Activated CD4-positive, alpha-beta T cell treated with anti-CD3 and anti-CD28 coated beads for 1 hour (primary cell): ENCODE data around the gene DAZAP2.
"Not testable (repeated sequence)": the region's sequence is repeated elsewhere in the genome, so short reads cannot be mapped to it uniquely, and the experiment has no call there.

Experiments
- DNase-seq: peaks from one replicate; pipeline ENCODE4 v3.0.0-alpha.2; 2020

Gene DAZAP2

DNA sequence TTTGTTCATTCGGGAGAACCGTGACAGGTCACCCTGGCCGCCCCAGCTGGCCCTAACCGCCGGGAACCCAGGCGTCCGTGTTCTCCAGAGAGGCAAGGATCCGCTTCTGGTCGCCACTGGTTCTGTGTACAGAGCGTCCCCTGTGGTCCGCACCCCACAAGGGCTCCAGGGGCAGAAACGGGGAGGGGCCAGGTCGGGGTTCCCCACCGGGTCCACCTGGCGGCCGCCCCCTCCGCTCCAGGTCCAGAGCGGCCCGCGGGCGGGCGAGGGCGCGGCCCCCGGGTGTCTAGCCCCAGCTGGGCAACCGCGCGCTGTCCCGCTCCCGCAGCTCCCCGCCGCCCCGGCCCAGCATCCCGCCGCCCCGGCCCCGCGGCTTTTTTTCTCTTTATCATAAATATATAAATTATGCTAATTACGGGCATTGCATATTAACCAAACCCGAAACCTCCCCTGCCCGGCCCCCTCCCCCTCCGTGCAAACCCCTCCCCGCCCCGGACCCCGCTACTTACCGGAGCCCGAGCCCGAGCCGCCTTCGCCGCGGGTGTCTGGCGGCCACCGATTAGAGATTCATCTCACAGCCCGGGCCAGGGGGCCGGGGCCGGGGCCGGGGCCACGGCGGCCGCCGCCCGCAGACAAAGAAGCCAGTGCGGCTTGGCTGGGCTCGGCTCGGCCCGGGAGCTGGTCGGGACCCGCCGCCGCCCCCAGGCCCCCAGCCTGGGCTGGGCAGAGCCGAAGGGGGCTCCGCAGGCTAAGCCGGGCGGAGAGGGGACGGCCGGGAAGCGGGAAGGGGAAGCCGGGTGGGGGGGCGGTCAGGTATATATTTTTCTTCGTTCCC, 21.3 kb upstream of the DAZAP2 start:
- peak; percentile 34 for DNase-seq

DNA sequence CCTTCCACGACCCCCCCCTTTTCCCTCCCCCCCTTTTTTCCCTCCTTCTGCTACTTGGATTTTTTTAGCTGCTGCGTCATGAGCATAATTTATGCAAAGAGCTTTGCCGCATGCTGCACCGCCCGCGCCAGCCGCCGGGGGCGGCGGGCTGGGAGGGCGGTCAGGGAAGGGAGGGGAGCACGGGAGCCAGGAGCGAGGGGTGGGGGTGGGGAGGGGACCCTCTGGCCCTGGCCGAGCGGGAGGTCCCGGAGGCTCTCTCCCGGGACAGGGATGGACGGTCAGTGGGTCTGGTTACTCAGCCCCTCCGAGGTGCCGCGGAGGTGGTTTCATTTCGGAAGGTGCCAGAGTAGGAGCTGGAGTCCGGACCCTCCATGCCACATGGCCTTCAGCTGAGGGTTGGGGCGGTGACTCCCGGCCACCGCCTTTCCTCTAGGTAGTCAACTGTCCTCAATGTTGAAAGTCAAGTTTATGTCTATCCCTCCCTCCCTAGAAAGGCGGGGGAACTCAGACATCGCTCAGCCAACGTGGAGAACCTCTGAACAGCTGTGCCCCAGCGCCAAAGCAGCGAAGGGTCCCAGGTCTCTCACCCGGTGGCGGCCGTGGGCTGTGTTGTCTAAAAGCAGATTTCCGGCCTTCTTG, 20.5 kb upstream of the DAZAP2 start, which contains the start of gene POU6F1:
Gene POU6F1, minus strand, starts transcription at position 95 of the 639 bp plus-strand sequence. CDS start 11,226 bp downstream, outside the sequence.
- DNase-seq: peak; percentile 59

DNA sequence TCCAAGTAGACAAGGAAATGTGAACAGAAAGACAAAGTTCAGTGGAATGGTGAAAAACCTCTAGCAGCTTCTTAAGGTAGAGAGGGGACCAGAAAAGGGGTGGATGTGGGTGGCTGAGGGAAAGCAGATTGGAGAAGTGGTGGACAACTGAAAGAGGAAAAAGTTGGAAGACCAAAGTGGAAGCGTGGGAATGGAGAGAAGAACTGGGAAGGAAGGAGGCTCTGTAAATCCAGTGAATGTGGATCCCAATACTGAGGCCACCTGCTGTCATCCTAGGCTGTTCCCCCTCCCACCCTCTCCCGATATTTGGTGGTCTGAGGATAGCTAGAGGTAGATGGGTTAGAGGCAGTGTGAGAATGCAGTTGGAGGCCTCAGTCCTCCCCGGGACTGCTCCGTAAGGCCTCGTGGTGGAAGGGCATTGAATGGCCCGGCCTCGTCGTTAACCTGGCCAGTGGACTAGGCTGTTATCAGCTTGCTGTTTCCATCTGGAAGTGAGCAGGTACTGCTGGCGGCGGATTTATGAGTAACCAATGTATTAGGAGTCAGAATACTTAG, 19.9 kb upstream of the DAZAP2 start:
- no peak for DNase-seq

GRCh38 chr12:51219322-51219721, 19.3 kb upstream of the DAZAP2 start:
- DNase-seq: no peak

DNA sequence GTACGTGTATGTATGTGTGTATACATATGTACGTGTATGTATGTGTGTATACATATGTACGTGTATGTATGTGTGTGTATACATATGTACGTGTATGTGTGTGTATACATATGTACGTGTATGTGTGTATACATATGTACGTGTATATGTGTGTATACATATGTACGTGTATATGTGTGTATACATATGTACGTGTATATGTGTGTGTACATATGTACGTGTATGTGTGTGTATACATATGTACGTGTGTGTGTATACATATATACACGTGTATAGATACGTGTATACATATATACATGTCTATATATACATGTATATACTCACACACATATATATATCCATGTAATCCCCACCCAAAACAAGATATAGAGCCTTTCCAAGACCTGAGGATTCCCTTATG, 18.8 kb upstream of the DAZAP2 start:
- DNase-seq: not testable (repeated sequence)

GRCh38 chr12:51222461-51222860, 16.2 kb upstream of the DAZAP2 start:
- DNase-seq: no peak

DNA sequence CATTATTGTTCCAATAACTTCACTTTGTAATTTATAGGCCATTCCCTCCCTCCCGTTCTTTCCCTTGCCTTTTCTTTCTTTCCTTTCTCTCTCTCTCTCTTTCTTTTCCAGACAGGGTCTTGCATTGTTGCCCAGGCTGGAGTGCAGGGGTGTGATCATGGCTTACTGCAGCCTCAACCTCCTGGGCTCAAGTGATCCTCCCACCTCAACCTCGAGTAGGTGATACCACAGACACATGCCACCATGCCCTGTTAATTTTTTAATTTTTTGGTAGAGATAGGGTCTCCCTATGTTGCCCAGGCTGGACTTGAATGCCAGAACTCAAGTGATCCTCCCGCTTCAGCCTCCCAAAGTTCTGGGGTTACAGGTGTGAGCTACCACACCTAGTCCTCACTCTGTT, 14.0 kb upstream of the DAZAP2 start:
- DNase-seq: no peak

GRCh38 chr12:51225234-51225633, 13.4 kb upstream of the DAZAP2 start:
- DNase-seq: no peak

- no peak for DNase-seq
Observed at GRCh38 chr12:51225771-51226170, 12.9 kb upstream of the DAZAP2 start.

DNA sequence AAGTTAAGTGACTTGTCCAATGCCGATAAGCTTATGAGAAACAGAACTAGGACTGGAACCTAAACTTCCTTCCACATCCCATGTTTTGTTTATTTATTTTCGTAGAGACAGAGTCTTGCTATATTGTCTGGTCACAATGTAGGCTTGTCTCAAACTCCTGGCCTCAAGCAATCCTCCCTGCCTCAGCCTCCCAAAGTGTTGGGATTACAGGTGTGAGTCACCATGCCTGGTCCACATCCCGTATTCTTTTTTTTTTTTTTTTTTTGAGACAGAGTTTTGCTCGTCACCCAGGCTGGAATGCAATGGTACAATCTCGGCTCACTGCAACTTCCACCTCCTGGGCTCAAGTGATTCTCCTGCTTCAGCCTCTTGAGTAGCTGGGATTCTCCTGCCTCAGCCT, 11.5 kb upstream of the DAZAP2 start:
- DNase-seq: not testable (repeated sequence)

DNA sequence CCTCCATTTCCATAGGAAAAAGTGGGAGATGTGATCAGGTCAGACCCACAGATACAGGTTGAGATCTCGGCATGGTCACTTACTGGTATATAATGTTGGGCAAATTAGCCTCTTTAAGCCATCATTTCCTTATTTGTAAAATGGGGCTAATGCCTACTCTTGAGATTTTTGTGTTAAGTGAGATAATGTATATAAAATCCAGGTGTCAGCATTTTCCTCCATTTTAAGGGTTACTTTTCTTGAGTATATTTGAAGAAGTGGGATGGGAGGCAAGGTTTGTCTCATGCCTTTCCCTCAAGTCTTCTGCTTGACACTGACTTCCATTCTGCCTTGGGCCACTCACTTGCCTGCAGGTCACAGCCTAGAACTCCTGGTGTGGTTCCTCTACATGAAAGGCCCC, 10.7 kb upstream of the DAZAP2 start:
- DNase-seq: no peak

GRCh38 chr12:51229116-51229809, 9.4 kb upstream of the DAZAP2 start:
- no peak for DNase-seq

- no peak for DNase-seq
Observed at GRCh38 chr12:51232642-51233041, 6.0 kb upstream of the DAZAP2 start.

DNA sequence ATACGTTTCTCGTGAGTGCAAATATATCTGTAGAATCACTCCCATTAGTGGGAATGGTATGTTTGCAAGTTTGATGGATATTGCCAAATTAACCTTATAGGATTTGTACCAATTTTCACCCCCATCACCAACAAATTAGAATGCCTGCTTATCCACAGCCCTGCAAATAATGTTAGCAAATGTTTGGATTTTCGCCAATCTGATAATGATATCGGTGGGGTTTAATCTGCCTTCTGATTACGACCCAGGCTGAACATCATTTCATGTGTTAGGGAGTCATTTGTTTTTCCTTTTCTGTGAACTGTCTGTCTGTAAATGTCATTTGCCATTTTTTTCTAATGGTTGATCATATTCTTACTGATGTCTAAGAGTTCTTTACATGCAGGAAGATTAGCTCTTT, 4.1 kb upstream of the DAZAP2 start:
- no peak for DNase-seq

DNA sequence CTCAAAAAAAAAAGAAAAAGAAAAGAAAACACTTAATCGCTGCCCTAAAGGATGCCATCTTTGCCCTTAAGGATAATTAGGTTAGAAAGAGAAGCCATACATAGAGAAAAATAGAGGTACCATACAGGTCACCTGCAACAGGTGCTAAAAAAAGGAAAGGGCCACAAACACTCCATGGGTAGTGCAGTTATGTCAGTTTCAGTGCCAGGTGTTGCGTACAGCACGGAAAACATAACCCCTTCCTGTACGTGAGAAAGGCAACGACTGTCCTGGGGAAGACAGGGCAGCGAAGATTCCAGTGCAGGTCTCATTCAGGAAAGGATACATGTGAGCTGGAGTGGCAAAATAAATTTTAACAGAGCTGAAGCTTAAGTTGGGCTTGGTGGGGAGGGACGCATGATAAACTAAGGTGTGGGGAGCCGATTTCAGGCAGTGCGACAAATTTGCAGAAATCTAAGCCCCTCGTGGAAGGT, 553 bp upstream of the DAZAP2 start:
- DNase-seq: no peak

- DNase-seq: no peak
Observed at GRCh38 chr12:51240971-51241370, 2.3 kb downstream of the DAZAP2 start.

DNA sequence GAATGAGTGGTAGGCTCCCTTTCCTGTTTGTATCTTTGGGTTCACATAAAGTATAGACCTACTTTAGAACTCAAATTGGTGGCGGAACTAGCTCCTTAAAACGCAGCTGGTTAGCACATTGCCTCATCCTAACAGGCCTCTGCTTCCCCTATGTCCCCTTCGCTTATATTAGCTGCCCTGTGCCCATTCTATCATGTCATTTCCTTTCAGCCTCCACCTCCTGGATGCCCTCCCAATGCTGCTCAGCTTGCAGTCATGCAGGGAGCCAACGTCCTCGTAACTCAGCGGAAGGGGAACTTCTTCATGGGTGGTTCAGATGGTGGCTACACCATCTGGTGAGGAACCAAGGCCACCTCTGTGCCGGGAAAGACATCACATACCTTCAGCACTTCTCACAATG, 3.5 kb downstream of the DAZAP2 start:
- no peak for DNase-seq

GRCh38 chr12:51242876-51243275, 4.2 kb downstream of the DAZAP2 start:
- no peak for DNase-seq

DNA sequence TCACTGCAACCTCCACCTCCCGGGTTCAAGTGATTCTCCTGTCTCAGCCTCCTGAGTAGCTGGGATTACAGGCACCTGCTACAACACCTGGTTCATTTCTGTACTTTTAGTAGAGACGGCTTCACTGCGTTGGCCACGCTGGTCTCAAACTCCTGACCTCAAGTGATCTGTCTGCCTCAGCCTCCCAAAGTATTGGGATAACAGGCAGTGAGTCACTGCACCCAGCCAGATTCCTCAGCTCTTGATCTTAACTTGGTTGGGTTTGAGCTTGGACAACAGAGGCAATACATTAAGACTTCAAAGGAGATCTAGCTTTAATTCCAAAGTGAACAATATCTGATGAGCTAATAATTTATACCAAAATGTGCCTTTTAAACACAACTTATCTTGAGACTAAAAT, 5.6 kb downstream of the DAZAP2 start:
- DNase-seq: no peak

DNA sequence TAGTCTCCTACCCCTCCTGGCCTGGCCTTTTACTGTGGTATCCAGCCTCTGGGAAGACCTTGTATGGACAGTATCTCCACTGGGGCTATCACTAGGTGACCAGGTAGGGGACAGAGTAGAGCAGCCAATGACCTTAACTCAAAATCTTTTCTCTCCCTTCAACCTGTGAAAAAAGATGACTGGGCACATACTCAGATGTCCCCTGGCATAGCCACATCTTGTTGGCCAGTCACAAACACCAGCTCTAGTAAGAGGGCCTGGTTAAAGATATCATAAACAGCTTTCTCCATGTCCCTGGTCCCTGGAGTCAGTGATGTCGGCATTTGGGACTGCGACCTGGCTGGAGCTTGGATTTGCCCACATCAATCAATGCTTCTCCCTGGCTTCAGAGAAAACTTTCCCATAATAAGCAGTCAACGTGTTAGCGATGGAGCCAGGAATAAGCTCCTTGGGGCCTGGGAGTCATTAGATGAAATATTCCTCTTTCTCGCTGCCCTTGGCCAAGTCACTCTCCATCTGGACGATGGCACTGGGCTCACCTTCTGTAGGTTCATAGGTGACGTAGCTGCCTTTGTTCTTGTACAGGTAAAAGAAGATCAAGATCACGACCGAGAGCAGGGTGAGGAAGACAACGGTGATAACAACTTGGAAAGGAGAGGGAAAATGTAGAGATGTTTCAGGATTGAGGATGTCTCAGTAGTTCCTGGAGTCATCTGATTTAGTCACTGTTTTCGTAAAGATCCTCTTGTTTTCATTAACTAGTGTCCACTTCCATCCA, 7.0 kb downstream of the DAZAP2 start:
- no peak for DNase-seq

DNA sequence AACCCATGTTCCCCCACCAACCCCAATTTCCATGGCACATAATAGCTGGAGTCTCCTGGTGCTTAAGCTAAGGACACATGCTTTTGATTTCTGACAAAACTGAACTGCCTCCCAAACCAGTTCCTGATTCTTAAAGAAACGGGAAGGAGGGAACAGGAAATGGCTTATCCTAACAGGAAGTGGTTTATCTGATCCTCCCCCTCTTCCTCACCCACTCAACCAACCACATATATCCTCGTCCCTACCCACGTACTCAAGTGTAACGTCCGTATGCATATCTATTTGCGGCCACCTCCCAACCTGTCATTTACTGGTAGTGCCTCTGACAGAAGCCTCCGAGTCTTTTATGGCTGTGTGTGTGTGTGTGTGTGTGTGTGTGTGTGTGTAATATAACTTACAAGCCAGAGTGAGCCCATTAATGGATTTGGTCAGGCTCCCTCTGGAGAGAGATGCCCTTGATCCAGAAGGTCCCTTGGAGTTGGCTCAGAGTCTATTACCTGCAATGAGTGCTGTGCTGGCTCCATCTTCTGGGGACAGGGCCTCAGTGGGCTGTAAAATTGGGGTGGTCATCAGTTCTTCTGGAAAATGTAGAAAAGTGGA, 7.7 kb downstream of the DAZAP2 start:
- no peak for DNase-seq
